ENCODE data around the gene CHST3.
A peak's percentile ranks its signal among the peaks of the same experiment; 100 is the strongest.

The CHST3 gene

DNA sequence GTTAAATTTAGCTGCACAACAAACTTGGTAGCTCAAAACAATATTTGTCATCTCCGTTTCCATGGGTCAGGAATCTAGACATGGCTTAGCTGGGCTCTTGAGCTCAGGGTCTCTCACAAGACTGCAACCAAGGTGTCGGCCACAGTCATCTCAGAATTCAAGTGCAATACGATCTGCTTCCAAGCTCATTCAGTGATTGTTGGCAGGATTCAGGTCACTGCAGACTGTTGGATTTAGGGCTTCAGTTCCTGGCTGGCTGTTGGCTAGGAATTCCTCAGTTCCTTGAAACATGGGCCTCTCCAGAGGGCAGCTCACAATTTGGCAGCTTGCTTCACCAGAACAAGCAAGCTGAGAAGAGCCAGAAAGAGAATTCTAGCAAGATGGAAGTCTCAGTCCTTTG lies 17.5 kb upstream of the CHST3 start:
- no peak for TF ChIP-seq CTCF (conservative IDR thresholded peaks at IDR 0.05; ENCODE audit: control insufficient read depth, insufficient read depth, low read depth, low read length)
- H3K4me3 ChIP-seq (ENCODE audit: control insufficient read depth, low read depth, low read length), result no peak overlapping the region
- no peak for DNase-seq (ENCODE audit: low read depth)

DNA sequence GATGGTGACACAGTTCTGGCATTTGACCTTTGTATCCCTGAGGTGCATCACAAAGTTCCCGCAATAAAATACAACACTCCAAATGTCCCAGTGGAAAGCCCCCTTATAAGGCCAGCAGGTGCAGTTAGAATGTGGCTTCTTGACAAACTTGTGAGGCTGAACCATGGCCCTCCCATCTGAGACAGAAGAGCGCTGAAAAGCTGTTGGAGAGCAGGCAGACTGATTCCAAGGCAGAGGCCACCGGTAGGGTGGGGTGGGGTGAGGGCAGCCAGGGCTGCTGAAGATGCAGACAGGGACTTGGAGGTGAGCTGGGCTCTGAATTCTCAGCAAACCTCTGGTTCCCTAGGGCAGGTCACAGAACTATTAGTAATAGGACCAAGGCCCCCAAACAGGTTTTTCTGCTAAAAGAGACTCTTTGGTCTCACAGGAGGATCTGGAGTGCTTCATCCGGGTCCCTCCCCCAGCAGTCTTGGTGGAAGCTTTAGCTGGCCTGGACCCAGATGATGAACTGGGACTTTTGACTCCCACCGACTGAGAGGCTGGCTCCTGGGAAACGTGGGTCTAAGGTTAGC lies 15.6 kb upstream of the CHST3 start:
- H3K4me3 ChIP-seq (ENCODE audit: control insufficient read depth, low read depth, low read length), result no peak overlapping the region
- no peak for DNase-seq (ENCODE audit: low read depth)

DNA sequence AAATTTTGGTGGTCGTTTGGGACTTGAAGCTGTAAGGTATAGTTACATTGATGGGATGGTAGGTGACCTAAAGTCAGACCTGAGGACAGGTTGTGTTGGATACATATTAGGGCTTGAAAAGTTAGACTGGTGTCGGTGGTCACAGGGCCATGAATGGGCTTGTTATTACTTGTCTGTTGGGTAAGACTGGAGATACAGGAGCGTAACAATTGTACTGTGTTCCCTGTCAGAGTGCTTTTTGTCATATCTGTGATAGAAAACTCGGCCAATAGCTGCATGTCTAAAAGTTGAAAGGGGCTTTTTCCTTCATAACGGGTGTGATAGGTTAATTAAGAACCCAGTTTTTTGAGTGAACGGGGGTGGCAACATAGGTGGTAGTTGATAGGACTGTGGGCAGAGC lies 13.5 kb upstream of the CHST3 start:
- TF ChIP-seq CTCF (conservative IDR thresholded peaks at IDR 0.05; ENCODE audit: control insufficient read depth, insufficient read depth, low read depth, low read length), result no peak
- no peak overlapping the region for H3K4me3 ChIP-seq (ENCODE audit: control insufficient read depth, low read depth, low read length)
- no peak for DNase-seq (ENCODE audit: low read depth)

More for the DNA sequence above, 15.6 kb upstream of the CHST3 start:
- no peak for TF ChIP-seq CTCF (conservative IDR thresholded peaks at IDR 0.05; ENCODE audit: control insufficient read depth, insufficient read depth, low read depth, low read length)

- TF ChIP-seq CTCF (conservative IDR thresholded peaks at IDR 0.05; ENCODE audit: control insufficient read depth, insufficient read depth, low read depth, low read length), result no peak
- H3K4me3 ChIP-seq (ENCODE audit: control insufficient read depth, low read depth, low read length), result no peak overlapping the region
- no peak for DNase-seq (ENCODE audit: low read depth)
Measured at GRCh38 chr10:71952745-71953144, 11.4 kb upstream of the CHST3 start.

DNA sequence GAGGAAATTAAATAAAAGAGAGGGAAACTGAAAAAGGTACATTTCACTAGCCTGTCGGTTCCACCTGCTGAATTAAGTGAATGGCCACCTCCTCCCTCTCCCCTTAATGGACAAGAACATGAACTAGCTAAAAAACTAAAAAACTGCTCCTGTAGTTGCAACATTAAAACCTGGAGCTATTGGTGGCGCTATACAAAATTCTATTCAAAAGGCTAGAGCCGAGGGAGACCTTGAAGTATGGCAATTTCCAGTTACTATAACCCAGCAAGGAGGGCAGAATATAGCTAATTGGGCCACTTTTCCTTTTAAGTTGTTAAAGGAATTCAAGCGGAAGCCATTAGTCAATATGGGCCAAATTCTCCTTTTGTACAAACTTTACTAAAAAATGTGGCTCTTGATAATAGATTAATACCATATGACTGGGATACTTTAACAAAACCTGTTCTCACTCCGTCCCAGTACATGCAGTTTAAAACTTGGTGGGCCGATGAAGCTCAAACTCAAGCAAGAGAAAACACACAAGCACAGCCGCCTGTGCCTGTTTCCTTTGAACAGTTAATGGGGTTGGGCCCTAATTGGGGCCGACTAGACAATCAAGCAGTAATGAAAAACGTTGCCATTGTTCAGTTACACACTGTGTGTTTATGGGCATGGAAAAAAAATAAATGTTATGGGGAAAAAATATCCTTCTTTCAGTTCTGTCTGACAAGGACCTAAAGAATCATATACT lies 6.5 kb upstream of the CHST3 start:
- no peak for DNase-seq (ENCODE audit: low read depth)
- peak; percentile 31 for TF ChIP-seq CTCF (conservative IDR thresholded peaks at IDR 0.05; ENCODE audit: control insufficient read depth, insufficient read depth, low read depth, low read length)
- H3K4me3 ChIP-seq (ENCODE audit: control insufficient read depth, low read depth, low read length), result no peak overlapping the region

- TF ChIP-seq CTCF (conservative IDR thresholded peaks at IDR 0.05; ENCODE audit: control insufficient read depth, insufficient read depth, low read depth, low read length), result no peak
- H3K4me3 ChIP-seq (ENCODE audit: control insufficient read depth, low read depth, low read length), result no peak overlapping the region
- DNase-seq (ENCODE audit: low read depth), result no peak
Measured at GRCh38 chr10:71959526-71959925, 4.7 kb upstream of the CHST3 start.
